GM12864 (cell line): ENCODE results near the gene LRRC32.
A peak's percentile ranks its signal among the peaks of the same experiment; 100 is the strongest.

Experiments used
- DNase-seq: peaks from one replicate; pipeline ENCODE4 v3.0.0-alpha.2; 2011; ENCODE audit warnings: low read depth
- H3K4me3 ChIP-seq: 2 replicates; pipeline ENCODE4 v1.5.1; 2011; ENCODE audit warnings: mild to moderate bottlenecking, low read depth, low read length, control low read depth
- CTCF ChIP-seq: IDR thresholded peaks from 2 replicates; pipeline ENCODE4 v1.5.1; 2011; ENCODE audit warnings: low read depth, mild to moderate bottlenecking, moderate library complexity, low read length, control low read depth, inconsistent platforms; ENCODE audit errors: missing control alignments

LRRC32 gene

DNA sequence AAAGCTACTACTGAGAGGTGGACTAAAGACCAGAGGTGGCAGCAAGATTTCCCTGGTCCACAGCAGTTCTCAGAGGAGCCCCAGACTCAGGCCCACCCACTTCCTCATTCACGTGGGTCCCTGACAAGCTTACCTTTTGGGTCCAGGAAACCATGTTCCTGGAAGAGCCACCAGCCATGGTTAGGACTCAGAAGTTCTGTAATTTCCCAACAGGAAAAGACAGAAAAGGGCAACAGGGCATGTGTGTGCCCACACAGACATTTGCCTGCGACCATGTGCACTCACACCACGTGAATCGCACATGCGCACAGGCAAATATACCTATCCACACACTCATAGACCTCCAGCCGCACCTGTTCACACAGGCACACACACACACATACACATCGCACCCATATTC, 42.9 kb downstream of the LRRC32 start:
- H3K4me3 ChIP-seq, result no peak overlapping the region
- DNase-seq, result no peak
- no peak for TF ChIP-seq CTCF

DNA sequence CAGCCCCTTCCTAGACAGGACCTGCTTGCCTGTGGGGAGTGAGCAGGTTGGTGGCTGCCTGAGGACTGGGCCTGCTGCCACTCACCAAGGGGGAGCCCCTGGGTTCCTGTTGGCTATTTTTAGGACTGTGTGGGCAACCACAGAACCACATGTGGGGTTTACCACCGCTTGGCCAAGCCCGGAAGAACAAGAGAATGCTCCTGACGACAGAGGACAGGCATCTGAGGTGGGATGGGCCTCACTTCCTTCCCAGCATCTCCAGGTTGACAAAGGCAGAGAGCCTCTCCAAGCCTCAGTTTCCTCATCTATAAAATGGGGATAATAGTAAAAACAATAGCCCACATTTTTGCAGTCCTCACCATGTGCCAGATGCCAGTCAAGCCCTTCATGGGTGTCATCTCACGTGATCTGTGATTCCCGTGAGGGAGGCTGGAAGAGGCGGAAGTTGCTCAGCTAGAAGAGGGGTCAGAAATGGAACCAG, 43.6 kb downstream of the LRRC32 start:
- peak; percentile 80 for DNase-seq
- no peak for TF ChIP-seq CTCF
- H3K4me3 ChIP-seq, result no peak overlapping the region

DNA sequence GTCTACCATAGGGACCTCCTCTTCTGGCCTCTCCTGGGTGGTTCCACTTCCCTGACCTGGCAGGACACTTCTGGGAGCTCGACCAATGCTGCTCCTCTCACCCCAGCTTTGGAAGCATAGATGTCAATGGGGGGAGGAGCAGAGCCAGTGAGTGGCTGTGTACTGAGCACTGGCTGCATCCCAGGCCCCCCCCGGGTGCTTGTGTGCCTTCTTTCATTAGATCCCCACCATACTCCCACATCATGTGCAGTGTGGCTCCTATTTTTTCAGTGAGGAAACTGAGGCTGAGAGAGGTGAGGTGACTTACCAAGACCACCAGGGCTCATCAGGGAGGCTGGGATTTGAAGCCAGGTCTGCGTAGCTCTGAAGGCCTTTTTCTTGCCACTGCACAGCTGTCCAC, 44.3 kb downstream of the LRRC32 start:
- DNase-seq, result no peak
- no peak for TF ChIP-seq CTCF
- H3K4me3 ChIP-seq, result no peak overlapping the region

- H3K4me3 ChIP-seq, result no peak overlapping the region
- no peak for DNase-seq
- no peak for TF ChIP-seq CTCF
Measured at GRCh38 chr11:76625472-76626186, 44.9 kb downstream of the LRRC32 start.

DNA sequence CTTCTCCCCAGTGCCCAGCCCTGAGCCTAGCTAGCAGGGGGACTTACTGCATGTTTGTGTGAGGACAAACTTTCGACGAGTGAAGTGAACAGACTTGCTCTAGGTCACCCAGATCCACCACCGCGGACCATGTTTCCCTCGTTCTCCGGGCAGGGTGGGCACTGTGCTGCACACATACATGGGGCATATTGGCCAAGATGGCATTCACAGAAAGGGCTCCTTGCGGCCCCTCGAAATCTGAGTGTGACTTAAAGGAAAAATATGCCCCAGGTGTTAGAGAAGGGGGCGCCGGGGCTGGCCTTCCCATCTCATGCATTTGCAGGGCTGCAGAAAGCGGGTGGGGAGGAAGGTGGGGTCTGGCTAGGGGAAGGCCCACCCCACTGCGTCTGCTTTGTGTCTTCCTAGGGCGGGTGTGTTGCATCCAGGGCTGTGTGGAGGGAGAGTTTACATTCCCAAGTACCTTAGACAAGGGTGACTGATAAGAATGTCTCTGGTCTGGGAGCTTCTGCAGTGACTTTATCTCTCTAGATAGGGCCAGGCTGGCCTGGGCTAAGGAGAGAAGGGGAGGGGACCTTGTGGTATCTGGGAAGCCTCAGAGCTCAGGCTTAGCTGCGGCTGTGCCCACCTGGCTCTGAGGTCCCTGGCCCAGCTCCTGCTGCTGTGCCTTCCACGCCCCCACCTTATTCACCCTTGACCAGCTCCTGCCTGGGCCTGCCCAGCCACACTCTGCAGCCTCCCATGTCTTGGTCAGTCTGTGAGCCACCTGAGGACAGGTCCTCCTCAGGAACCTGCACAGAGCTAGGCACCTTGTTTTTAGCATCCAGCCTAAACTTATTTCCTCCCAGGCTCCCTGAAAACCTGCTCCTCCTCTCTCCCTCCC, 45.8 kb downstream of the LRRC32 start:
- H3K4me3 ChIP-seq, result no peak overlapping the region
- DNase-seq, result no peak
- no peak for TF ChIP-seq CTCF

DNA sequence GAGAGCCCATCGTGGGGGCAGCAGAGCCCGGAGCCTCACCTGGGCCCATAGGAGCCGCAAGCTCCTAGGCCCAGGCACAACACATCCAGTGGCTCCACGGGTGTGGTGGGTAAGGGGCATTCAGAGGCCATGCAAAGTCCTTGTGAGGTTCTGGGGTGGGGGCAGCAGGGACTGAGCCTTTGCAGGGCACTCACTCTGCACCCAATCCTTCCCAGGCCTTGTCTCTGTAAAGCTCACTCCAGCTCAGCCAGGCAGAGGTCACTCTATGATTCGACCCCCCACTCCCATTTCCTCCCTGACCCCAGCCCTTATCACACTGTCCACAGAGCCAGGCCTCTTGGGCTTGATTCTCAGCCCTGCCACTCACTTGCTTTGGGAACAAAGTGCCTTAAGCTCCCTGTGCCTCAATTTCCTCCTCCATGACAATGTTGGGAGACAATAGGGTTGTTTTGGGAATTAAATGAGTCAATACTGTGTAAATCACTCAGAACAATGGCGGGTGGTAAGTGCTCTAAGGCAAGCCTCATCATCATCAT, 46.6 kb downstream of the LRRC32 start:
- no peak for TF ChIP-seq CTCF
- DNase-seq, result no peak
- no peak overlapping the region for H3K4me3 ChIP-seq
